ENCODE measurements around the gene TMEM176A. TPM values are rescaled to one million over a fixed set of nuclear protein-coding genes. Genes with fewer than 3 reads are reported as not detected.

The TMEM176A gene
- total and polyA plus RNA-seq, 2 of the 8 experiments (the other 6 are each of a cell fraction or from before 2014, with no cell fraction given): 1.3 to 1.5 TPM

GRCh38 chr7:150787321-150788281 is 13.0 kb upstream of the TMEM176A start:
- FAIRE-seq: no peak
- no peak overlapping the region for H4K8ac ChIP-seq (ENCODE audit: extremely low read depth, insufficient read depth, low read length)
- TF ChIP-seq SAP30 (IDR thresholded peaks at IDR 0.05; ENCODE audit: insufficient read depth, insufficient replicate concordance, low read length) (no peak), CTBP2 (IDR thresholded peaks at IDR 0.05; ENCODE audit: borderline replicate concordance, insufficient read depth, insufficient read length, low read length) (no peak), BCL11A (IDR thresholded peaks at IDR 0.05; ENCODE audit: low read depth in 2 of 2, low read length in 2 of 2) (no peak), RAD21 (IDR thresholded peaks at IDR 0.05 in 1 of 2, conservative IDR thresholded peaks at IDR 0.05 in 1 of 2; ENCODE audit: low read depth in 2 of 2, low read length in 2 of 2) (peak; percentile 61 to 64), ASH2L (IDR thresholded peaks at IDR 0.05; ENCODE audit: low read length) (no peak), KDM5A (IDR thresholded peaks at IDR 0.05; ENCODE audit: low read length) (no peak), TAF7 (optimal IDR thresholded peaks at IDR 0.05; ENCODE audit: borderline replicate concordance, low read depth, low read length) (no peak), MAFK (IDR thresholded peaks at IDR 0.05; ENCODE audit: low read depth, low read length) (no peak), TBP (IDR thresholded peaks at IDR 0.05; ENCODE audit: low read depth, low read length) (no peak), RXRA (IDR thresholded peaks at IDR 0.05; ENCODE audit: insufficient read depth, low read depth, low read length) (no peak)

More at GRCh38 chr7:150787321-150788281, 13.0 kb upstream of the TMEM176A start:
- H3K23me2 ChIP-seq (ENCODE audit: low read depth, low read length): no peaks in the 10 kb centered on the region
- H3K36me3 ChIP-seq (ENCODE audit: control insufficient read depth in 2 of 4, insufficient read depth in 4 of 4, low read length in 3 of 4): no peaks in the 10 kb centered on the region
- no peak overlapping the region for H3K56ac ChIP-seq (replicated peaks; ENCODE audit: insufficient read length, low read depth, low read length)
- no peak overlapping the region for H2AK5ac ChIP-seq (ENCODE audit: low read depth, low read length)
- H2BK5ac ChIP-seq (ENCODE audit: low read depth, low read length): no peak overlapping the region
- no peak overlapping the region for H3K27ac ChIP-seq (ENCODE audit: low read depth, low read length)
- H3K4me2 ChIP-seq (ENCODE audit: insufficient read depth in 1 of 2, low read depth in 2 of 2, low read length in 2 of 2): no peak overlapping the region
- DNase-seq (ENCODE audit: low read depth in 1 of 2, low spot score in 2 of 2): no peak
- H4K5ac ChIP-seq (ENCODE audit: insufficient read length, low read depth, low read length): no peak overlapping the region
- no peak overlapping the region for H3K18ac ChIP-seq (ENCODE audit: extremely low read depth, low read length)
- POLR2A ChIA-PET (ENCODE audit: partially characterized antibody): interaction anchor here (1.2 kb wide), 1 partner anchor 12 kb away, joined by 3 read pairs; the partner anchor contains the start of gene TMEM176B
- H3K23ac ChIP-seq (ENCODE audit: insufficient read length): no peak overlapping the region
- no peaks in the 10 kb centered on the region; a peak in 1 of 7 replicates for H3K27me3 ChIP-seq (replicated peaks in 1 of 4; ENCODE audit: control insufficient read depth in 3 of 4, extremely low read depth in 1 of 4, insufficient read depth in 3 of 4, low read length in 3 of 4)
- H2BK120ac ChIP-seq (replicated peaks; ENCODE audit: low read depth, low read length): no peak overlapping the region
- H2BK20ac ChIP-seq (ENCODE audit: low read length): no peak overlapping the region
- H3K4me3 ChIP-seq (ENCODE audit: extremely low read depth in 1 of 4, insufficient read depth in 2 of 4, low read depth in 3 of 4, low read length in 4 of 4): no peak overlapping the region
- 79% methylated on average over 10 of the region's 10 CpGs; no CpG with 5 or more reads in 1 of the 2 experiments for WGBS, 2 experiments (ENCODE audit: extremely low coverage in 1 of 2, insufficient coverage in 1 of 2, insufficient read length in 1 of 2, insufficient replicate concordance in 2 of 2, low coverage in 1 of 2, low lambda C conversion rate in 2 of 2, missing lambda C conversion rate in 1 of 2)
- no peak overlapping the region for H2BK15ac ChIP-seq (ENCODE audit: low read length)
- CTCF ChIA-PET (ENCODE audit: partially characterized antibody): interaction anchor here (0.6 to 2.7 kb wide), 19 partner anchors 9 to 1960 kb away, joined by 3 to 19 read pairs (median 3); no protein-coding TSS in a partner anchor
- no peaks in the 10 kb centered on the region for H3K9me3 ChIP-seq (ENCODE audit: insufficient read depth in 2 of 2, low read depth in 1 of 2, low read length in 1 of 2)
- H3K79me2 ChIP-seq (ENCODE audit: control insufficient read depth in 1 of 2, insufficient read depth in 2 of 2, low read length in 2 of 2): no peaks in the 10 kb centered on the region
- H3K14ac ChIP-seq (ENCODE audit: insufficient read length): no peak overlapping the region
- no peak overlapping the region for H2AFZ ChIP-seq (ENCODE audit: low read length)
- no peak overlapping the region for H3K4ac ChIP-seq (replicated peaks; ENCODE audit: insufficient read length, low read depth, low read length)
- H3K9ac ChIP-seq (replicated peaks in 1 of 4; ENCODE audit: extremely low read depth in 1 of 4, low read depth in 3 of 4, low read length in 3 of 4): no peak overlapping the region
- no peaks in the 10 kb centered on the region for H3K79me1 ChIP-seq (ENCODE audit: low read depth, low read length)
- H3K4me1 ChIP-seq (replicated peaks in 1 of 4; ENCODE audit: control insufficient read depth in 3 of 4, insufficient read depth in 4 of 4, low read length in 3 of 4): no peaks in the 10 kb centered on the region; a peak in 1 of 7 replicates
- no peak overlapping the region for H4K91ac ChIP-seq (replicated peaks; ENCODE audit: insufficient read length, low read length)
- H4K20me1 ChIP-seq (replicated peaks in 1 of 2; ENCODE audit: control insufficient read depth in 1 of 2, insufficient read depth in 2 of 2, low read length in 2 of 2): no peaks in the 10 kb centered on the region
- H2BK12ac ChIP-seq (ENCODE audit: low read depth, low read length): no peak overlapping the region
